Measurements from ENCODE around the gene LRCH3. TPM values are rescaled to one million over a fixed set of nuclear protein-coding genes. Genes with fewer than 3 reads are reported as not detected.

LRCH3 gene
- total RNA-seq, 6 donors from 2014 or later, result 24.6 to 68.1 (median 34.2) TPM

- H3K9me3 ChIP-seq, result no peaks in the 10 kb centered on the region
- no peak overlapping the region for H3K27ac ChIP-seq
- H3K36me3 ChIP-seq, result peaks cover 0 to 46% (median 11%) of the 10 kb centered on the region in 4 donors
- H3K27me3 ChIP-seq, result no peaks in the 10 kb centered on the region
- H3K4me1 ChIP-seq, result no peaks in the 10 kb centered on the region
- ATAC-seq (ENCODE audit: low FRiP score in 2 of 2) (no peak), DNase-seq (no peak)
- whole genome bisulfite sequencing, 2 donors, result 96% methylated on average over 1 of the region's 1 CpG
- no peak overlapping the region for H3K4me3 ChIP-seq
- TF ChIP-seq CTCF (IDR thresholded peaks at IDR 0.05) (no peak), EP300 (IDR thresholded peaks at IDR 0.05) (no peak), POLR2A (IDR thresholded peaks at IDR 0.05) (no peak), POLR2AphosphoS5 (IDR thresholded peaks at IDR 0.05) (no peak)
These were observed 97.5 kb downstream of the LRCH3 start for GRCh38 chr3:197888511-197888910.

GRCh38 chr3:197889204-197889930 is 98.3 kb downstream of the LRCH3 start:
- DNase-seq, result no peak
- H3K9me3 ChIP-seq, result no peaks in the 10 kb centered on the region
- H3K27me3 ChIP-seq, result no peaks in the 10 kb centered on the region
- TF ChIP-seq EP300 (IDR thresholded peaks at IDR 0.05) (no peak), POLR2A (IDR thresholded peaks at IDR 0.05) (no peak), CTCF (IDR thresholded peaks at IDR 0.05) (no peak)
- 84 to 93% methylated on average over 9 of the region's 9 CpGs for WGBS, 2 donors
- no peak overlapping the region for H3K4me3 ChIP-seq
- peaks cover 0 to 37% (median 4%) of the 10 kb centered on the region in 4 donors for H3K36me3 ChIP-seq
- ATAC-seq (ENCODE audit: low FRiP score in 2 of 2), result no peak
- no peaks in the 10 kb centered on the region for H3K4me1 ChIP-seq
- H3K27ac ChIP-seq, result no peak overlapping the region

GRCh38 chr3:197890693-197891092 is 99.6 kb downstream of the LRCH3 start:
- DNase-seq (no peak), ATAC-seq (ENCODE audit: low FRiP score in 2 of 2) (no peak)
- Histone ChIP-seq H3K27me3 (no peaks in the 10 kb centered on the region), H3K4me3 (no peak overlapping the region), H3K36me3 (peaks cover 0 to 25% (median 0%) of the 10 kb centered on the region in 4 donors), H3K9me3 (no peaks in the 10 kb centered on the region), H3K4me1 (no peaks in the 10 kb centered on the region), H3K27ac (no peak overlapping the region)
- 88 to 94% methylated on average over 4 of the region's 4 CpGs for WGBS, 2 donors
- no peak for TF ChIP-seq POLR2A (IDR thresholded peaks at IDR 0.05)
- no peak for TF ChIP-seq CTCF (IDR thresholded peaks at IDR 0.05)
- no peak for TF ChIP-seq POLR2AphosphoS5 (IDR thresholded peaks at IDR 0.05)
- no peak for TF ChIP-seq EP300 (IDR thresholded peaks at IDR 0.05)

GRCh38 chr3:197892162-197892561 is 101.1 kb downstream of the LRCH3 start:
- Histone ChIP-seq H3K9me3 (no peaks in the 10 kb centered on the region), H3K27me3 (no peaks in the 10 kb centered on the region), H3K4me3 (no peak overlapping the region), H3K4me1 (no peaks in the 10 kb centered on the region), H3K27ac (no peak overlapping the region), H3K36me3 (peaks cover 0 to 18% (median 0%) of the 10 kb centered on the region in 4 donors)
- DNase-seq, result no peak
- ATAC-seq (ENCODE audit: low FRiP score in 2 of 2), result no peak
- TF ChIP-seq POLR2A (IDR thresholded peaks at IDR 0.05) (no peak), EP300 (IDR thresholded peaks at IDR 0.05) (no peak), CTCF (IDR thresholded peaks at IDR 0.05) (no peak), POLR2AphosphoS5 (IDR thresholded peaks at IDR 0.05) (no peak)
- WGBS, 2 donors, result 93 to 94% methylated on average over 5 of the region's 5 CpGs

- no peaks in the 10 kb centered on the region for H3K9me3 ChIP-seq
- ATAC-seq (ENCODE audit: low FRiP score in 2 of 2) (no peak), DNase-seq (no peak)
- no peaks in the 10 kb centered on the region for H3K27me3 ChIP-seq
- 87 to 92% methylated on average over 3 of the region's 3 CpGs for WGBS, 2 donors
- H3K36me3 ChIP-seq, result no peaks in the 10 kb centered on the region
- H3K4me1 ChIP-seq, result no peaks in the 10 kb centered on the region
- no peak for TF ChIP-seq CTCF (IDR thresholded peaks at IDR 0.05)
- no peak for TF ChIP-seq POLR2AphosphoS5 (IDR thresholded peaks at IDR 0.05)
- no peak for TF ChIP-seq EP300 (IDR thresholded peaks at IDR 0.05)
- TF ChIP-seq POLR2A (IDR thresholded peaks at IDR 0.05), result no peak
- no peak overlapping the region for H3K27ac ChIP-seq
- no peak overlapping the region for H3K4me3 ChIP-seq
These were observed 105.4 kb downstream of the LRCH3 start for GRCh38 chr3:197896421-197896820.

Data from upper lobe of left lung (tissue), 6 donors.